ENCODE measurements around the gene ATF1.

Gene ATF1

GRCh38 chr12:50824914-50825313 lies 61.0 kb downstream of the ATF1 start:
- Histone ChIP-seq H3K9ac (ENCODE audit: low read length) (no peak overlapping the region), H3K23ac (ENCODE audit: low read length) (no peak overlapping the region)

GRCh38 chr12:50825372-50825838 lies 61.5 kb downstream of the ATF1 start:
- no peak overlapping the region for H4K91ac ChIP-seq (ENCODE audit: low read depth, low read length)
- no peak overlapping the region for H3K27ac ChIP-seq (ENCODE audit: low read depth, low read length)
- H3K4ac ChIP-seq (ENCODE audit: low read depth, low read length), result no peak overlapping the region
- H3K4me2 ChIP-seq (ENCODE audit: low read length), result no peak overlapping the region
- H4K12ac ChIP-seq (ENCODE audit: low read depth, low read length), result no peak overlapping the region
- peaks cover 0 to 1% of the 10 kb centered on the region in 2 experiments for H3K4me1 ChIP-seq (ENCODE audit: control insufficient read depth in 1 of 2, insufficient read depth in 2 of 2, low read length in 2 of 2)
- no peak overlapping the region for H4K8ac ChIP-seq (ENCODE audit: low read depth, low read length)
- H3K9ac ChIP-seq (ENCODE audit: low read length), result no peak overlapping the region
- no peak overlapping the region for H2BK12ac ChIP-seq (ENCODE audit: low read length)
- no peaks in the 10 kb centered on the region for H3K79me2 ChIP-seq (ENCODE audit: control insufficient read depth, insufficient read depth, low read length, poor library complexity)
- H2BK5ac ChIP-seq (ENCODE audit: low read depth, low read length, poor library complexity), result no peak overlapping the region
- no peak overlapping the region for H2BK120ac ChIP-seq (ENCODE audit: insufficient read depth, low read length, poor library complexity)
- H3K23ac ChIP-seq (ENCODE audit: low read length), result no peak overlapping the region
- H3K18ac ChIP-seq (ENCODE audit: low read length), result no peak overlapping the region
- H3K4me3 ChIP-seq (ENCODE audit: low read depth, low read length), result no peak overlapping the region
- H3K9me3 ChIP-seq (ENCODE audit: insufficient read depth, low read depth, low read length), result peaks cover 2% of the 10 kb centered on the region
- peaks cover 0 to 2% of the 10 kb centered on the region in 2 experiments for H3K36me3 ChIP-seq (ENCODE audit: control insufficient read depth in 1 of 2, insufficient read depth in 2 of 2, low read length in 2 of 2)
- H2AK5ac ChIP-seq (ENCODE audit: low read length), result no peak overlapping the region
- no peaks in the 10 kb centered on the region for H3K27me3 ChIP-seq (ENCODE audit: insufficient read depth, low read length)
- no peak overlapping the region for H3K14ac ChIP-seq (ENCODE audit: low read length)
- H2AFZ ChIP-seq (ENCODE audit: insufficient read depth, low read length, poor library complexity), result no peak overlapping the region
- peaks cover 2% of the 10 kb centered on the region for H3K79me1 ChIP-seq (ENCODE audit: low read length)
- whole genome bisulfite sequencing (ENCODE audit: extremely low coverage, insufficient coverage, insufficient read length), result no CpG with 5 or more reads among the region's 2 CpGs
- DNase-seq, result peak in 1 of 2 donors; percentile 89

More at GRCh38 chr12:50824914-50825313, 61.0 kb downstream of the ATF1 start:
- no peak overlapping the region for H3K4me3 ChIP-seq (ENCODE audit: low read depth, low read length)
- no CpG with 5 or more reads among the region's 4 CpGs for WGBS (ENCODE audit: extremely low coverage, insufficient coverage, insufficient read length)
- H3K4me2 ChIP-seq (ENCODE audit: low read length), result no peak overlapping the region
- H2AK5ac ChIP-seq (ENCODE audit: low read length), result no peak overlapping the region
- H4K91ac ChIP-seq (ENCODE audit: low read depth, low read length), result no peak overlapping the region
- no peak overlapping the region for H2BK5ac ChIP-seq (ENCODE audit: low read depth, low read length, poor library complexity)
- peaks cover 0 to 2% of the 10 kb centered on the region in 2 experiments for H3K36me3 ChIP-seq (ENCODE audit: control insufficient read depth in 1 of 2, insufficient read depth in 2 of 2, low read length in 2 of 2)
- no peaks in the 10 kb centered on the region for H3K79me2 ChIP-seq (ENCODE audit: control insufficient read depth, insufficient read depth, low read length, poor library complexity)
- no peak overlapping the region for H4K12ac ChIP-seq (ENCODE audit: low read depth, low read length)
- H3K14ac ChIP-seq (ENCODE audit: low read length), result no peak overlapping the region
- H3K4me1 ChIP-seq (ENCODE audit: control insufficient read depth in 1 of 2, insufficient read depth in 2 of 2, low read length in 2 of 2), result peaks cover 0 to 1% of the 10 kb centered on the region in 2 experiments
- no peak for DNase-seq
- H2BK12ac ChIP-seq (ENCODE audit: low read length), result no peak overlapping the region
- H3K9me3 ChIP-seq (ENCODE audit: insufficient read depth, low read depth, low read length), result peaks cover 2% of the 10 kb centered on the region
- H3K27ac ChIP-seq (ENCODE audit: low read depth, low read length), result no peak overlapping the region
- H3K4ac ChIP-seq (ENCODE audit: low read depth, low read length), result no peak overlapping the region
- peaks cover 2% of the 10 kb centered on the region for H3K79me1 ChIP-seq (ENCODE audit: low read length)
- no peak overlapping the region for H4K8ac ChIP-seq (ENCODE audit: low read depth, low read length)
- H3K18ac ChIP-seq (ENCODE audit: low read length), result no peak overlapping the region
- no peaks in the 10 kb centered on the region for H3K27me3 ChIP-seq (ENCODE audit: insufficient read depth, low read length)
- H2AFZ ChIP-seq (ENCODE audit: insufficient read depth, low read length, poor library complexity), result no peak overlapping the region
- no peak overlapping the region for H2BK120ac ChIP-seq (ENCODE audit: insufficient read depth, low read length, poor library complexity)

- no peak overlapping the region for H3K4me3 ChIP-seq (ENCODE audit: low read depth, low read length)
- no peaks in the 10 kb centered on the region for H3K36me3 ChIP-seq (ENCODE audit: control insufficient read depth in 1 of 2, insufficient read depth in 2 of 2, low read length in 2 of 2)
- peaks cover 2% of the 10 kb centered on the region for H3K79me1 ChIP-seq (ENCODE audit: low read length)
- no peak overlapping the region for H3K4me2 ChIP-seq (ENCODE audit: low read length)
- no peak overlapping the region for H2AFZ ChIP-seq (ENCODE audit: insufficient read depth, low read length, poor library complexity)
- no peak overlapping the region for H3K18ac ChIP-seq (ENCODE audit: low read length)
- H4K8ac ChIP-seq (ENCODE audit: low read depth, low read length), result no peak overlapping the region
- no peak overlapping the region for H4K91ac ChIP-seq (ENCODE audit: low read depth, low read length)
- no peak for DNase-seq
- no peak overlapping the region for H3K4ac ChIP-seq (ENCODE audit: low read depth, low read length)
- peak overlapping the region; percentile 11 for H2BK120ac ChIP-seq (ENCODE audit: insufficient read depth, low read length, poor library complexity)
- H3K79me2 ChIP-seq (ENCODE audit: control insufficient read depth, insufficient read depth, low read length, poor library complexity), result no peaks in the 10 kb centered on the region
- H3K23ac ChIP-seq (ENCODE audit: low read length), result no peak overlapping the region
- H3K4me1 ChIP-seq (ENCODE audit: control insufficient read depth in 1 of 2, insufficient read depth in 2 of 2, low read length in 2 of 2), result no peaks in the 10 kb centered on the region
- no peak overlapping the region for H3K27ac ChIP-seq (ENCODE audit: low read depth, low read length)
- no peaks in the 10 kb centered on the region for H3K27me3 ChIP-seq (ENCODE audit: insufficient read depth, low read length)
- H2AK5ac ChIP-seq (ENCODE audit: low read length), result no peak overlapping the region
- no peak overlapping the region for H3K14ac ChIP-seq (ENCODE audit: low read length)
- H2BK12ac ChIP-seq (ENCODE audit: low read length), result peak overlapping the region; percentile 70
- H2BK5ac ChIP-seq (ENCODE audit: low read depth, low read length, poor library complexity), result no peak overlapping the region
- peaks cover 2% of the 10 kb centered on the region for H3K9me3 ChIP-seq (ENCODE audit: insufficient read depth, low read depth, low read length)
- no CpG with 5 or more reads among the region's 1 CpG for whole genome bisulfite sequencing (ENCODE audit: extremely low coverage, insufficient coverage, insufficient read length)
- no peak overlapping the region for H4K12ac ChIP-seq (ENCODE audit: low read depth, low read length)
- H3K9ac ChIP-seq (ENCODE audit: low read length), result no peak overlapping the region
Measured at GRCh38 chr12:50828121-50828520, 64.2 kb downstream of the ATF1 start.

- H2BK120ac ChIP-seq (ENCODE audit: insufficient read depth, low read length, poor library complexity), result no peak overlapping the region
- WGBS (ENCODE audit: extremely low coverage, insufficient coverage, insufficient read length), result no CpG with 5 or more reads among the region's 2 CpGs
- H3K9me3 ChIP-seq (ENCODE audit: insufficient read depth, low read depth, low read length), result peaks cover 2% of the 10 kb centered on the region
Measured at GRCh38 chr12:50828886-50829285, 65.0 kb downstream of the ATF1 start.

More at GRCh38 chr12:50828886-50829285, 65.0 kb downstream of the ATF1 start:
- Histone ChIP-seq H4K91ac (ENCODE audit: low read depth, low read length) (no peak overlapping the region), H3K23ac (ENCODE audit: low read length) (no peak overlapping the region), H3K36me3 (ENCODE audit: control insufficient read depth in 1 of 2, insufficient read depth in 2 of 2, low read length in 2 of 2) (no peaks in the 10 kb centered on the region), H3K4ac (ENCODE audit: low read depth, low read length) (no peak overlapping the region), H2AFZ (ENCODE audit: insufficient read depth, low read length, poor library complexity) (no peak overlapping the region), H3K4me1 (ENCODE audit: control insufficient read depth in 1 of 2, insufficient read depth in 2 of 2, low read length in 2 of 2) (no peaks in the 10 kb centered on the region), H3K4me3 (ENCODE audit: low read depth, low read length) (no peak overlapping the region), H3K4me2 (ENCODE audit: low read length) (no peak overlapping the region), H3K27ac (ENCODE audit: low read depth, low read length) (no peak overlapping the region), H3K14ac (ENCODE audit: low read length) (no peak overlapping the region), H3K18ac (ENCODE audit: low read length) (no peak overlapping the region), H3K79me1 (ENCODE audit: low read length) (peaks cover 2% of the 10 kb centered on the region), H3K9ac (ENCODE audit: low read length) (no peak overlapping the region), H2BK12ac (ENCODE audit: low read length) (no peak overlapping the region), H4K12ac (ENCODE audit: low read depth, low read length) (no peak overlapping the region), H2BK5ac (ENCODE audit: low read depth, low read length, poor library complexity) (no peak overlapping the region), H4K8ac (ENCODE audit: low read depth, low read length) (no peak overlapping the region), H2AK5ac (ENCODE audit: low read length) (peak overlapping the region; percentile 75), H3K27me3 (ENCODE audit: insufficient read depth, low read length) (no peaks in the 10 kb centered on the region), H3K79me2 (ENCODE audit: control insufficient read depth, insufficient read depth, low read length, poor library complexity) (no peaks in the 10 kb centered on the region)
- DNase-seq, result no peak

Measured in trophoblast cell (in vitro differentiated cells and primary cell).